Activated naive CD4-positive, alpha-beta T cell treated with anti-CD3 and anti-CD28 coated beads, Interleukin-2, amount 50 U/mL, for 72 hours (primary cell): ENCODE data around the gene SPDYE2. TPM values are rescaled to one million over a fixed set of nuclear protein-coding genes. Genes with fewer than 3 reads are reported as not detected.

ENCODE experiments used
- total RNA-seq, 2 donors: library from RNA; stranded (reverse); gene quantifications; one replicate each; pipeline ENCODE4 v1.2.3, GENCODE V29; 2022

Gene SPDYE2
- total RNA-seq, 2 donors from 2014 or later = not detected

Other genes starting within 250 kb of the SPDYE2 start
- not detected for gene SPDYE6, start 194.8 kb upstream of the SPDYE2 start, total RNA-seq
- 10 to 100 TPM; 22.9 to 42.3 TPM for gene PRKRIP1, start 154.9 kb upstream of the SPDYE2 start, total RNA-seq
- 10 to 100 TPM; 25.8 to 26.7 TPM for gene ORAI2, start 117.7 kb upstream of the SPDYE2 start, total RNA-seq
- gene ALKBH4, start 86.4 kb upstream of the SPDYE2 start, total RNA-seq = 1 to 10 TPM; 8.2 to 9.3 TPM
- 10 to 100 TPM; 11.6 to 12.5 TPM for gene LRWD1, start 86.2 kb upstream of the SPDYE2 start, total RNA-seq
- gene POLR2J, start 72.3 kb upstream of the SPDYE2 start, total RNA-seq = 10 to 100 TPM; 56.9 to 79.6 TPM
- 10 to 100 TPM; 21.8 to 23.9 TPM for gene RASA4B, start 33.4 kb upstream of the SPDYE2 start, total RNA-seq
- 10 to 100 TPM; 23.3 to 26.0 TPM for gene UPK3BL2, start 7.5 kb upstream of the SPDYE2 start, total RNA-seq
- gene POLR2J3, start 21.4 kb downstream of the SPDYE2 start, total RNA-seq = 10 to 100 TPM; 68.5 to 69.1 TPM
- gene RASA4, start 65.5 kb downstream of the SPDYE2 start, total RNA-seq = 10 to 100 TPM; 47.8 to 79.4 TPM
- gene UPK3BL1, start 91.6 kb downstream of the SPDYE2 start, total RNA-seq = 10 to 100 TPM; 38.5 to 43.4 TPM
- not detected for gene SPDYE2B, start 99.1 kb downstream of the SPDYE2 start, total RNA-seq
- gene POLR2J2, start 120.4 kb downstream of the SPDYE2 start, total RNA-seq = 10 to 100 TPM; 18.1 to 20.9 TPM
- 1 to 10 TPM; 5.7 to 9.2 TPM for gene FAM185A, start 197.8 kb downstream of the SPDYE2 start, total RNA-seq